HUES48 (cell line): ENCODE measurements around the gene ESX1.
"Not testable (repeated sequence)": the region's sequence is repeated elsewhere in the genome, so short reads cannot be mapped to it uniquely, and the experiment has no call there.

Experiments used
- H3K27ac ChIP-seq: one replicate; pipeline ENCODE4 v1.7.0; 2013; ENCODE audit warnings: low read depth, low read length, inconsistent platforms
- H3K27me3 ChIP-seq: 2 replicates; pipeline ENCODE4 v1.6.1; 2013; ENCODE audit warnings: mild to moderate bottlenecking, low read length; ENCODE audit not compliant: control insufficient read depth, insufficient read depth
- H3K36me3 ChIP-seq: 2 replicates; pipeline ENCODE4 v1.6.1; 2013; ENCODE audit warnings: low read length; ENCODE audit not compliant: control insufficient read depth, insufficient read depth
- H3K4me1 ChIP-seq: 2 replicates; pipeline ENCODE4 v1.6.1; 2013; ENCODE audit warnings: mild to moderate bottlenecking, low read length; ENCODE audit not compliant: control insufficient read depth, insufficient read depth
- H3K4me3 ChIP-seq: 2 replicates; pipeline ENCODE4 v1.5.1; 2013; ENCODE audit warnings: mild to moderate bottlenecking, low read depth, low read length
- H3K9ac ChIP-seq: 2 replicates; pipeline ENCODE4 v1.6.1; 2013; ENCODE audit warnings: mild to moderate bottlenecking, low read depth, low read length, moderate library complexity
- H3K9me3 ChIP-seq: 2 replicates; pipeline ENCODE4 v1.6.1; 2013; ENCODE audit warnings: low read length; ENCODE audit not compliant: control insufficient read depth, insufficient read depth

Gene ESX1

DNA sequence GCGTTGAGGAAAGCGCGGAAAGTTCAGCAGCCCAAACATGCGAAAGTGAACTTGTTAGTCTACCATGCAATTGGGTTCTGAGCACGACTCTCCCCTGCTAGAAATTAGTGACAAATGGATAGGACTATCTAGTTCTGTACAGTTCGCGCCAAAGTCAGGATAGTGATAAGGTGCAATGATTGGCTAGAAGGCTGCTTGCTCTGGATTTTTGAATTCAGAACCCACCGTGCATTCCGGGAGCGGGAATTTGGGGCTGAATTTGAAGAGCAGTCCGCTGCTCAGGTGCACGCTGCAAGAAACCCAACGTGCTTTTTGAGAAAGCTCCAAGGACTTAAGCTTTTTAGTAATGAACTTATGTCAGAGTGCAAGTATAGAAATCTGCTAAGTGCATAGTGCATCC, 732 bp upstream of the ESX1 start:
- Histone ChIP-seq H3K36me3 (no peaks in the 10 kb centered on the region), H3K27me3 (peaks cover 100% of the 10 kb centered on the region), H3K9ac (no peak overlapping the region), H3K27ac (no peak overlapping the region), H3K9me3 (no peaks in the 10 kb centered on the region; the same call in 1 of the 2 replicates), H3K4me1 (peaks cover 22% of the 10 kb centered on the region; the same call in 1 of the 2 replicates), H3K4me3 (no peak overlapping the region)

DNA sequence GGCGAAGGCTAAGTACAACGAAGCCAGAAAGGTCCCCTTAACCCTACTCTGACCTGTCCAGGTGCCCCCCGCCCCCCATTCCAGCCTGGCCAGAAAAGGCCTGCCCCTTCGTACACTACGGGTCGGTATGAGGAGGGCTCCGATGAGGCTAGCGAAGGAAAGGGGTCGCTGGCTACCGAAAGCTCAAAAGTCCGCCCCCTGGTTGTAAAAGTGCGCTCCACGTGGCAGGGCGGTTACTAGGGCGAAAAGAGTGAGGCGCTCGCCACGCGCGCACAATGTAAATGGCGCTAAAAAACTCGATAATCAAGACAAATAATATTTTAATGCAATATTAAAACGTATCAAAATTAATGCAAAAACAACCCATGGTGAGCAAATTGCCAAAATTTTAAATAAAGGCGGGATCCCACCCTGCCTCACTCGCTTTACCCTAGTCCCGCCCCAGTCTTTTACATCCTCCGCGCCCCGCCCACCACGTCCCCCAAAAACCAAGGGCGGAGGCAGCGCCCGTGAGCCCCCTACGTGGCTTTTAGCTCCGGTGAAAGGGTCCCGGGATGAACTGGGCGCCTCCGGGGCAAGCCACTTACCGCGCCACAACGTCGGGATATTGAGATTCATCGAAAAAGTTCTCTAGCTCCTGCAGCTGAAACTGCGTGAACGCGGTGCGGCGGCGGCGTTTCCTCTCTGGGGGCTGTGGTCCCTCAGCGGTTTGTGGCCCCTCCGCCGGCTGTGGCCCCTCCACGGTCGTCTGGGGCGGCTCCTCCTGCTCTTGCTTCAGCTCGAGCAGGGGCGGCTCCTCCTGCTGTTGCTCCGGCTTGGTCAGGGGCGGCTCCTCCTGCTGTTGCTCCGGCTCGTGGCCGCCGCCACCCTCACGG, 929 bp downstream of the ESX1 start:
- Histone ChIP-seq H3K4me3 (peak overlapping the region; percentile 47), H3K9me3 (no peaks in the 10 kb centered on the region; the same call in 1 of the 2 replicates), H3K27me3 (peaks cover 98% of the 10 kb centered on the region), H3K27ac (no peak overlapping the region), H3K4me1 (peaks cover 22% of the 10 kb centered on the region; the same call in 1 of the 2 replicates), H3K36me3 (no peaks in the 10 kb centered on the region), H3K9ac (no peak overlapping the region)

DNA sequence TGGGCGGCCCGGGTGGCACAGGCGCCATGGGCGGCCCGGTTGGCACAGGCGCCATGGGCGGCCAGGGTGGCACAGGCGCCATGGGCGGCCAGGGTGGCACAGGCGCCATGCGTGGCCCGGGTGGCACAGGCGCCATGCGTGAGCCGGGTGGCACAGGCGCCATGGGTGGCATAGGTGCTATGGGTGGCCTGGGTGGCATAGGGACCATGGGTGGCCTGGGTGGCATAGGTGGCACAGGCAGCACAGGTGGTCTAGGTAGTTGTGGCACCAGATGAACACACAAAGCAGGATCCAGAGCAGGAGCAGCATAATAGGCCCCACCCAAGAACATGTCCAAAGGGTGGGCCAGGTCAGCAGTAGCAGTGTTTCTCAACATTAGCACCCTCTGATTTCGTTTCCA, 4.3 kb downstream of the ESX1 start:
- H3K9me3 ChIP-seq = no peaks in the 10 kb centered on the region; the same call in 1 of the 2 replicates
- H3K4me3 ChIP-seq = no peak overlapping the region
- no peak overlapping the region for H3K9ac ChIP-seq
- no peaks in the 10 kb centered on the region for H3K36me3 ChIP-seq
- H3K27ac ChIP-seq = no peak overlapping the region
- H3K27me3 ChIP-seq = peaks cover 98% of the 10 kb centered on the region
- H3K4me1 ChIP-seq = peaks cover 12% of the 10 kb centered on the region; the same call in 1 of the 2 replicates

DNA sequence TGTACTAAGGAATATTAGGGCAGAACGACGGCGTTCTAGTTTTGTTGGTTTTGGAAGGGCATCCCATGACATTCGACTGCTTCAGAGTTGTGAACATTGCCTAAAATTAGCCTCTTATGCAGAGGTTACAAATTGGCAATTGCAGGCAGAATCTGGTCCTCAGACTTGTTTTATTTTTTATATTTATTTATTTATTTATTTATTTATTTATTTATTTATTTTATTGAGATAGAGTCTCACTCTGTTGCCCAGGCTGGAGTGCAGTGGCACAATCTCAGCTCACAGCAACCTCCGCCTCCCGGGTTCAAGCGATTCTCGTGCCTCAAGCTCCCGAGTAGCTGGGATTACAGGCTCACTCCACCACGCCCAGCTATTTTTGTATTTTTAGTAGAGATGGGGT, 24.7 kb downstream of the ESX1 start:
- not testable (repeated sequence) for H3K4me3 ChIP-seq, H3K4me1 ChIP-seq, H3K27ac ChIP-seq, H3K36me3 ChIP-seq, H3K9ac ChIP-seq, H3K9me3 ChIP-seq
- H3K27me3 ChIP-seq = peaks cover 13% of the 10 kb centered on the region

- Histone ChIP-seq H3K9ac (no peak overlapping the region), H3K4me1 (no peaks in the 10 kb centered on the region), H3K27me3 (peaks cover 36% of the 10 kb centered on the region), H3K9me3 (no peaks in the 10 kb centered on the region), H3K27ac (no peak overlapping the region), H3K4me3 (no peak overlapping the region), H3K36me3 (no peaks in the 10 kb centered on the region)
Measured at GRCh38 chrX:104211187-104211586, 43.5 kb downstream of the ESX1 start.

DNA sequence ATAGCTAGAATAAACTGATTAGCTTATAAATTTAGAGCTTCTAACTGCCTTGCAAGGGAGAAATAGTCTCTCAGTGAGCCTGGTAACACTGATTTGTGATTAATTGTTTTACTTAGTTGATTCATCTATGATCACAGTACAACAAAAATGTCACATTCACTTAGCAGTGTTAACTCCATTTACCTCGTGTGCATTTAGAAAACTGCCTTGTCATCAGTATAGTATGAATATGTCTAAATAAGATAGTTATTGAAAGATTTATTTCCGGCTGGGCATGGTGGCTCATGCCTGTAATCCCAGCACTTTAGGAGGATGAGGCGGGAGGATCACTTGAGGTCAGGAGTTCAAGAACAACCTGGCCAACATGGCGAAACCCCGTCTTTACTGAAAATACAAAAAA, 49.2 kb downstream of the ESX1 start:
- H3K36me3 ChIP-seq = no peaks in the 10 kb centered on the region
- peaks cover 15% of the 10 kb centered on the region for H3K27me3 ChIP-seq
- no peaks in the 10 kb centered on the region for H3K4me1 ChIP-seq
- H3K9ac ChIP-seq = no peak overlapping the region
- no peaks in the 10 kb centered on the region for H3K9me3 ChIP-seq
- H3K4me3 ChIP-seq = no peak overlapping the region
- no peak overlapping the region for H3K27ac ChIP-seq
